Lower leg skin (tissue), 4 donors: Measurements from ENCODE around the gene TCF7L1. TPM values are rescaled to one million over a fixed set of nuclear protein-coding genes. Genes with fewer than 3 reads are reported as not detected.

Experiments
- DNase-seq, 2 donors: peaks; one replicate each; pipeline ENCODE4 v3.0.0-alpha.2; 2019; ENCODE audit warnings: low spot score in 2 of 2
- H3K4me3 ChIP-seq: fragments of 200-600 bp; sonication (generic); 2 replicates; pipeline ENCODE4 v1.5.1; 2017; ENCODE audit warnings: mild to moderate bottlenecking, low read depth; ENCODE audit not compliant: poor library complexity, severe bottlenecking
- POLR2A ChIP-seq, 2 donors: fragments of 450-650 bp; IDR thresholded peaks; one replicate each; pipeline ENCODE4 v1.6.1; 2016 to 2017; ENCODE audit warnings: antibody characterized with exemption in 2 of 2, mild to moderate bottlenecking in 1 of 2, moderate library complexity in 1 of 2
- WGBS, 2 donors: methylation state at CpG; one replicate each; pipeline ENCODE4 v1.1.5; 2018; 5-methylcytosine and 5-hydroxymethylcytosine counted together
- intact Hi-C: fragments of 100-400 bp; cut with DNase I; formaldehyde crosslinking; loops from one replicate; pipeline ENCODE4 v1.15.0; 2023; ENCODE audit warnings: low total_unique reads
- total RNA-seq, 4 donors: library from RNA; depleted of rRNA; stranded (reverse); fragments of >200 nt; gene quantifications; one replicate each; pipeline ENCODE4 v1.1.0, GENCODE V29; 2016
- TF ChIP-seq, protein P1 (sequence below), 3 donors: fragments of 450-650 bp; IDR thresholded peaks; one replicate each; pipeline ENCODE4 v1.5.1; 2016; ENCODE audit warnings: antibody characterized with exemption in 3 of 3, mild to moderate bottlenecking in 3 of 3, moderate library complexity in 2 of 3

TCF7L1 gene
- total RNA-seq, 4 donors from 2014 or later = 0.67 to 4.8 (median 1.9) TPM

DNA sequence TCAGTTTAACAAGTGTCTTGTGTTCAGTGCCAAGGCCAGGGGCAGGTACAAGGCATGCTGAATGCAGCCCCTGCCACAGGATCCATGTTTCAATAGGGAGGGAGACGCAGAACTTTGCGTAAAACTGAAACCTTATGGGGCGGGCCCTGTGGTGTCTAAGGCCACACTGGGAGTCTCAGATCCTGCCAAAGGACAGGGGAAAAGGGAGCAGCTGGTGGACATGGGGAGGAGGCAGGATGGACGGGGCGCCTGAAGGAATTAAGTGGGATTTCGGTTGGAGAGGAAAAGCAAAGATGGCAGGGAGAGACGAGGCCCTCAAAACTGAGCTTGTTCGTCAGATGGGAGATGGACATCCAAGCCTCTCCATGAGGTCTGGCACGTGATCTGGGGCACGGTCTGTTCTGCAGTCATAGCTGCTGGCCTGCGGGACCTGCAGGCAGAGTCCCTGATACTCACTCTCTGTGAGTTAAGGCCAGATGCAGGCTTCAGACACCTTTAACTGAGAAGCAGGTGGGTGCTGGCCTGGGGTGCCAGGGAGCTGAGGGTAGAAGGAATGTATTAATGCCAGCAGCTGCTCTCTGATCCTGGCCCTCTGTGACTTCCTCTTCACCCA, 48.8 kb downstream of the TCF7L1 start:
- 91 to 92% methylated on average over 11 of the region's 11 CpGs for WGBS, 2 donors
- intact Hi-C loops = loop anchor here (2.0 kb wide), 1 partner anchor 37 kb away; no protein-coding TSS in a partner anchor
- TF ChIP-seq POLR2A (IDR thresholded peaks at IDR 0.05) = no peak
- TF ChIP-seq, protein P1, sequence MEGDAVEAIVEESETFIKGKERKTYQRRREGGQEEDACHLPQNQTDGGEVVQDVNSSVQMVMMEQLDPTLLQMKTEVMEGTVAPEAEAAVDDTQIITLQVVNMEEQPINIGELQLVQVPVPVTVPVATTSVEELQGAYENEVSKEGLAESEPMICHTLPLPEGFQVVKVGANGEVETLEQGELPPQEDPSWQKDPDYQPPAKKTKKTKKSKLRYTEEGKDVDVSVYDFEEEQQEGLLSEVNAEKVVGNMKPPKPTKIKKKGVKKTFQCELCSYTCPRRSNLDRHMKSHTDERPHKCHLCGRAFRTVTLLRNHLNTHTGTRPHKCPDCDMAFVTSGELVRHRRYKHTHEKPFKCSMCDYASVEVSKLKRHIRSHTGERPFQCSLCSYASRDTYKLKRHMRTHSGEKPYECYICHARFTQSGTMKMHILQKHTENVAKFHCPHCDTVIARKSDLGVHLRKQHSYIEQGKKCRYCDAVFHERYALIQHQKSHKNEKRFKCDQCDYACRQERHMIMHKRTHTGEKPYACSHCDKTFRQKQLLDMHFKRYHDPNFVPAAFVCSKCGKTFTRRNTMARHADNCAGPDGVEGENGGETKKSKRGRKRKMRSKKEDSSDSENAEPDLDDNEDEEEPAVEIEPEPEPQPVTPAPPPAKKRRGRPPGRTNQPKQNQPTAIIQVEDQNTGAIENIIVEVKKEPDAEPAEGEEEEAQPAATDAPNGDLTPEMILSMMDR (IDR thresholded peaks at IDR 0.05) = no peak
- no peak for DNase-seq
- H3K4me3 ChIP-seq = no peak overlapping the region

DNA sequence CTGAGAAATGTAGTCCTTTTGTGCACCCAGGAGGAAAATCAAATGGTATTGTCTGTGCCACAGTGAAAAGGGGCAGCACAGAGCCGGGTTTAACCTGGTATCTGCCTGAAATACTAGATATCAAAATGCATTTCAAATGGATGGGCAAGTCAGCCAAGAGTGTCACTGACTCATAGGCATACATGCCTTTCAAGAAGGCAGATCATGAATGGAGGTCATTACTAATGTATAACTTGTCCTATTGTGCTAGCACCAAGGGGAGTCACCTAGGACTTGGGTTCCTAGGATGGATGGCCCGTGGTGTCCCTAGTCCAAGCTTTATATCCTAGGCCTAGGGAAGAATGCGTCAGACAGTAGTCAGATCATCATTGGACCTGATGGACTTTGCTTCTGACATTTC, 49.9 kb downstream of the TCF7L1 start:
- no peak for TF ChIP-seq POLR2A (IDR thresholded peaks at IDR 0.05)
- TF ChIP-seq, protein P1 (IDR thresholded peaks at IDR 0.05) = no peak
- WGBS, 2 donors = 88 to 93% methylated on average over 3 of the region's 3 CpGs
- DNase-seq = no peak
- no peak overlapping the region for H3K4me3 ChIP-seq
- intact Hi-C loops = no loop called here

DNA sequence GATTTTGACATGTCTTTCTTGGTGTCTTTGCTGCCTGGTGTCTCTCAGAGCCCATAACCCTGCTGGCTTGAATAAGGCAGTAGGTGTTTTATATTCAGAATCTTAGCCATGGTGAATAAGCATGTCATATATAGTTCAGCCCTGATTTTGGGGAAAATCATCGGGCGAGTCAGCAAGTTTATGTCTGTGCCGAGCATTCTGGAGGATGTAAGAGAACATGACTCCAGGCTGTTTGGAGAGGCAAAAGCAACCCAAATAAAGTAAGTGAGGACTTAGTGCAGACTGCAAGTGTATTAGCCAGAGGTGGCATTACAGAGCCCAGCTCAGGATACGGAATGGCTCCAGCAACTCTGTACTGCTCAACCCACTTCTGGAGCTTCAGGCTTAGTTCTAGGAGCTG, 50.3 kb downstream of the TCF7L1 start:
- no peak for DNase-seq
- intact Hi-C loops = no loop called here
- 71 to 86% methylated on average over 4 of the region's 4 CpGs for WGBS, 2 donors
- no peak overlapping the region for H3K4me3 ChIP-seq
- TF ChIP-seq, protein P1 (IDR thresholded peaks at IDR 0.05) = no peak
- no peak for TF ChIP-seq POLR2A (IDR thresholded peaks at IDR 0.05)

DNA sequence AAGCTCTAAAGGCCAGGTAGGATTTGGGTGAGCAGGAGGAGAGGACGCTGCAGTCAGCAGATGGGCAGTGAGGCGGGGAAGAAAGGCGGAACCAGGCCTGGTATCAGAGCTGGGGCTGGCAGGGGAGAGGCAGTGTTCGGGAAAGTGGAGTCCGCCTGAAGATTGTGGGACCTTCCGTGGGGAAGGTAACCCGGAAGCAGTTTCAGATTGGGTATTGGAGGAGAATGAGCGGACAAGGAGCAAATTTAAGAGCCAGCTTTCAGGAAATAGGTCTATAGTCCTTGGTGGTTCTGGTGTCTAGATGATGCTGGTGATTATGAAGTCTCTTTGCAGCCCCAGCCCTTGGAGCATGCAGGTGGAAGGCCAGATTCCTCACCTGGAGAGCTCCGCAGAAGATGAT, 51.0 kb downstream of the TCF7L1 start:
- WGBS, 2 donors = 96 to 97% methylated on average over 9 of the region's 9 CpGs
- TF ChIP-seq, protein P1 (IDR thresholded peaks at IDR 0.05) = no peak
- TF ChIP-seq POLR2A (IDR thresholded peaks at IDR 0.05) = no peak
- intact Hi-C loops = no loop called here
- no peak for DNase-seq
- no peak overlapping the region for H3K4me3 ChIP-seq

DNA sequence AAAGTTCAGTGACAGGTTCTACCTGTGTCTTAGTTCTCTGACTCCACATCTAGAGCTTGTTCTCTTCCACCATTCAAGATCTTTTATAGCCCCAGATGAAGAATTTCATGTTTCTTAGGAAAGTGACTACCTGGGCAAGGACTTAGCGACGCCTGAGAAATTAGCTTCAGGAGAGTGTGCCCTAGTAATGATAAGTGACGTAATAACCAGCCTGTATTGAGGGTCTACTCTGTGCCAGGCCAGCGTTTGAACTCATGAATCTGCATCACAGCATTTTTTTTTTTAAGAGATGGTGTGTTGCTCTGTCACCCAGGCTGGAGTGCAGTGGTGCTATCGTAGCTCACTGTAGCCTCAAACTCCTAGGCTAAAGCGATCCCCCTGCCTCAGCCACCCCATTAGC, 51.8 kb downstream of the TCF7L1 start:
- no peak overlapping the region for H3K4me3 ChIP-seq
- no peak for DNase-seq
- intact Hi-C loops = no loop called here
- TF ChIP-seq, protein P1 (IDR thresholded peaks at IDR 0.05) = no peak
- TF ChIP-seq POLR2A (IDR thresholded peaks at IDR 0.05) = no peak
- WGBS, 2 donors = 93 to 95% methylated on average over 6 of the region's 6 CpGs

DNA sequence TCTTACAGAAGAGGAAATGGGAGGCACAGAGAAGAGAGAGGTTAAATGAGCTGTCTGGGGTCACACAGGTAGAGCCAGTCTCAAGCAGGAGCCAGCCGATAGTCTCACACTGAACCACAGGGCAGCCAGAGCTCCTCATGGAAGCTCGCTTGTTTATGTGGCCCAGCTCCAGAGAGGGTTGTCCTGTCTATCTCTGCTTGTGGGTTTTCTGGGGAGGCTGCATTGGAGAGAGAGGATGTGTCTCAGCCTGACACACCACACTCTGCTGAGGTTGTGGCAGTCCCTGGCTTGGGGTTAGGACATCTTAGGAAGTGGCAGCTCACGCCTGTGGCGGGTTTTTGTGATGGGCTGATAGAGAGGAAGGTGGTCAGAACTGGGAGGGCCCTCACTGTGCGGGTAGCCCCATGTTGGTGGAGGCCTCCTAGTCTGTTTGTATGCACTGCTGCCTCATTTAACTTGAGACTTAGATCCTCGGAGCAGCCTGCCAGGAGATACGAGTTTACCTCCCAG, 52.3 kb downstream of the TCF7L1 start:
- intact Hi-C loops = no loop called here
- 89 to 90% methylated on average over 7 of the region's 7 CpGs for WGBS, 2 donors
- TF ChIP-seq, protein P1 (IDR thresholded peaks at IDR 0.05) = no peak
- no peak for TF ChIP-seq POLR2A (IDR thresholded peaks at IDR 0.05)
- H3K4me3 ChIP-seq = no peak overlapping the region
- DNase-seq = no peak
